BLaER1 (cell line): ENCODE measurements around the gene CALCOCO1.
"Not testable (repeated sequence)": the region's sequence is repeated elsewhere in the genome, so short reads cannot be mapped to it uniquely, and the experiment has no call there.

Experiments used
- H3K27ac ChIP-seq: shearing (Covaris generic); formaldehyde crosslinking; 2 replicates; pipeline ENCODE4 v1.8.1; 2022
- H3K27me3 ChIP-seq: shearing (Covaris generic); formaldehyde crosslinking; 2 replicates; pipeline ENCODE4 v1.8.1; 2022
- H3K36me3 ChIP-seq: shearing (Covaris generic); formaldehyde crosslinking; 2 replicates; pipeline ENCODE4 v1.8.1; 2022
- H3K4me1 ChIP-seq: shearing (Covaris generic); formaldehyde crosslinking; 2 replicates; pipeline ENCODE4 v1.8.1; 2022
- H3K4me2 ChIP-seq: shearing (Covaris generic); formaldehyde crosslinking; 2 replicates; pipeline ENCODE4 v1.8.1; 2022
- H3K4me3 ChIP-seq: shearing (Covaris generic); formaldehyde crosslinking; 2 replicates; pipeline ENCODE4 v1.8.1; 2022
- H3K9ac ChIP-seq: shearing (Covaris generic); formaldehyde crosslinking; 2 replicates; pipeline ENCODE4 v1.8.1; 2022
- H3K9me3 ChIP-seq: shearing (Covaris generic); formaldehyde crosslinking; 2 replicates; pipeline ENCODE4 v1.8.1; 2022
- H4K20me1 ChIP-seq: shearing (Covaris generic); formaldehyde crosslinking; 2 replicates; pipeline ENCODE4 v1.8.1; 2022
- Cebpa-rat ChIP-seq: shearing (Covaris generic); IDR thresholded peaks from 2 replicates; pipeline ENCODE4 v1.8.1; 2022

Gene CALCOCO1

GRCh38 chr12:53686436-53686835, 40.8 kb downstream of the CALCOCO1 start:
- no peaks in the 10 kb centered on the region for H3K36me3 ChIP-seq
- H3K4me2 ChIP-seq: no peak overlapping the region
- H3K4me1 ChIP-seq: no peaks in the 10 kb centered on the region
- no peaks in the 10 kb centered on the region for H3K27me3 ChIP-seq
- H3K4me3 ChIP-seq: no peak overlapping the region
- no peak for TF ChIP-seq Cebpa-rat
- H3K27ac ChIP-seq: no peak overlapping the region
- no peak overlapping the region for H3K9ac ChIP-seq
- H3K9me3 ChIP-seq: peaks cover 3% of the 10 kb centered on the region
- H4K20me1 ChIP-seq: no peaks in the 10 kb centered on the region

GRCh38 chr12:53684654-53685220, 42.5 kb downstream of the CALCOCO1 start:
- H3K4me3 ChIP-seq: no peak overlapping the region
- TF ChIP-seq Cebpa-rat: no peak
- no peaks in the 10 kb centered on the region for H4K20me1 ChIP-seq

GRCh38 chr12:53683983-53684382, 43.3 kb downstream of the CALCOCO1 start:
- H3K4me3 ChIP-seq: no peak overlapping the region
- H3K9me3 ChIP-seq: no peaks in the 10 kb centered on the region
- no peak overlapping the region for H3K27ac ChIP-seq
- no peak overlapping the region for H3K4me2 ChIP-seq
- no peaks in the 10 kb centered on the region for H4K20me1 ChIP-seq
- no peak overlapping the region for H3K9ac ChIP-seq
- TF ChIP-seq Cebpa-rat: no peak
- H3K4me1 ChIP-seq: no peaks in the 10 kb centered on the region
- H3K27me3 ChIP-seq: peaks cover 8% of the 10 kb centered on the region
- no peaks in the 10 kb centered on the region for H3K36me3 ChIP-seq

More at GRCh38 chr12:53684654-53685220, 42.5 kb downstream of the CALCOCO1 start:
- Histone ChIP-seq H3K9me3 (no peaks in the 10 kb centered on the region), H3K4me2 (no peak overlapping the region), H3K4me1 (no peaks in the 10 kb centered on the region), H3K9ac (no peak overlapping the region), H3K36me3 (no peaks in the 10 kb centered on the region), H3K27ac (no peak overlapping the region), H3K27me3 (peaks cover under 1% of the 10 kb centered on the region; the same call in 1 of the 2 replicates)

GRCh38 chr12:53683494-53683893, 43.8 kb downstream of the CALCOCO1 start:
- Histone ChIP-seq H3K27me3 (peaks cover 13% of the 10 kb centered on the region), H3K27ac (no peak overlapping the region), H3K4me1 (no peaks in the 10 kb centered on the region), H4K20me1 (no peaks in the 10 kb centered on the region), H3K36me3 (no peaks in the 10 kb centered on the region), H3K4me3 (no peak overlapping the region), H3K4me2 (no peak overlapping the region), H3K9ac (no peak overlapping the region), H3K9me3 (no peaks in the 10 kb centered on the region)
- TF ChIP-seq Cebpa-rat: no peak

GRCh38 chr12:53680061-53680460, 47.2 kb downstream of the CALCOCO1 start:
- H3K27ac ChIP-seq, H3K4me3 ChIP-seq, H3K36me3 ChIP-seq, H3K9me3 ChIP-seq, H3K4me2 ChIP-seq, H3K9ac ChIP-seq, H4K20me1 ChIP-seq: not testable (repeated sequence)
- peaks cover 16% of the 10 kb centered on the region for H3K4me1 ChIP-seq
- peaks cover 36% of the 10 kb centered on the region for H3K27me3 ChIP-seq

- TF ChIP-seq Cebpa-rat: no peak
- H4K20me1 ChIP-seq: no peaks in the 10 kb centered on the region
- H3K4me3 ChIP-seq: no peak overlapping the region
Observed at GRCh38 chr12:53677800-53678148, 49.5 kb downstream of the CALCOCO1 start.

GRCh38 chr12:53677016-53677799, 50.0 kb downstream of the CALCOCO1 start:
- no peak for TF ChIP-seq Cebpa-rat
- Histone ChIP-seq H3K9me3 (no peaks in the 10 kb centered on the region), H3K27ac (no peak overlapping the region), H4K20me1 (no peaks in the 10 kb centered on the region), H3K9ac (peak overlapping the region; percentile 66; the same call in 1 of the 2 replicates), H3K4me1 (peaks cover 26% of the 10 kb centered on the region), H3K27me3 (peaks cover 36% of the 10 kb centered on the region), H3K4me3 (peak overlapping the region; percentile 76), H3K4me2 (peak overlapping the region; percentile 91), H3K36me3 (peaks cover 24% of the 10 kb centered on the region)

More at GRCh38 chr12:53677800-53678148, 49.5 kb downstream of the CALCOCO1 start:
- peaks cover 23% of the 10 kb centered on the region for H3K4me1 ChIP-seq
- peaks cover 18% of the 10 kb centered on the region for H3K36me3 ChIP-seq
- H3K9me3 ChIP-seq: no peaks in the 10 kb centered on the region
- H3K27ac ChIP-seq: no peak overlapping the region
- peaks cover 36% of the 10 kb centered on the region for H3K27me3 ChIP-seq
- H3K9ac ChIP-seq: no peak overlapping the region
- no peak overlapping the region; the same call in 1 of the 2 replicates for H3K4me2 ChIP-seq

- Histone ChIP-seq H3K27ac (peak overlapping the region; percentile 55), H3K27me3 (peaks cover 36% of the 10 kb centered on the region), H3K36me3 (peaks cover 30% of the 10 kb centered on the region), H3K4me2 (peak overlapping the region; percentile 91), H3K4me3 (peak overlapping the region; percentile 76), H3K9ac (peak overlapping the region; percentile 66; the same call in 1 of the 2 replicates), H3K4me1 (peaks cover 28% of the 10 kb centered on the region), H4K20me1 (no peaks in the 10 kb centered on the region), H3K9me3 (no peaks in the 10 kb centered on the region)
- TF ChIP-seq Cebpa-rat: no peak
Observed at GRCh38 chr12:53676656-53677015, 50.6 kb downstream of the CALCOCO1 start.

- Histone ChIP-seq H3K4me2 (peak within 1 kb of the TSS; percentile 94), H3K4me1 (peaks cover 28% of the 10 kb centered on the region), H3K36me3 (peaks cover 37% of the 10 kb centered on the region), H3K27me3 (peaks cover 36% of the 10 kb centered on the region), H3K4me3 (peak within 1 kb of the TSS; percentile 76), H3K27ac (peak within 1 kb of the TSS; percentile 91), H3K9me3 (no peaks in the 10 kb centered on the region), H4K20me1 (no peaks in the 10 kb centered on the region), H3K9ac (peak within 1 kb of the TSS; percentile 81)
- TF ChIP-seq Cebpa-rat: peak; percentile 99
Observed at GRCh38 chr12:53675701-53676607, 51.3 kb downstream of the CALCOCO1 start, which contains the start of gene ATP5MC2. TSS of gene ATP5MC2 (minus strand) at chr12:53676083. CDS start at chr12:53672614, 3,469 bp downstream.
